GM18519 (cell line): Measurements from ENCODE around the gene RPL7A.
A peak's percentile ranks its signal among the peaks of the same experiment; 100 is the strongest.
"Not testable (repeated sequence)": the region's sequence is repeated elsewhere in the genome, so short reads cannot be mapped to it uniquely, and the experiment has no call there.

ENCODE experiments used
- ATAC-seq: cut with Tn5 transposase; IDR thresholded peaks from one replicate; pipeline ENCODE4 v1.9.1; 2021; ENCODE audit warnings: mild to moderate bottlenecking, moderate library complexity; ENCODE audit not compliant: unreplicated experiment, low FRiP score

Gene RPL7A

DNA sequence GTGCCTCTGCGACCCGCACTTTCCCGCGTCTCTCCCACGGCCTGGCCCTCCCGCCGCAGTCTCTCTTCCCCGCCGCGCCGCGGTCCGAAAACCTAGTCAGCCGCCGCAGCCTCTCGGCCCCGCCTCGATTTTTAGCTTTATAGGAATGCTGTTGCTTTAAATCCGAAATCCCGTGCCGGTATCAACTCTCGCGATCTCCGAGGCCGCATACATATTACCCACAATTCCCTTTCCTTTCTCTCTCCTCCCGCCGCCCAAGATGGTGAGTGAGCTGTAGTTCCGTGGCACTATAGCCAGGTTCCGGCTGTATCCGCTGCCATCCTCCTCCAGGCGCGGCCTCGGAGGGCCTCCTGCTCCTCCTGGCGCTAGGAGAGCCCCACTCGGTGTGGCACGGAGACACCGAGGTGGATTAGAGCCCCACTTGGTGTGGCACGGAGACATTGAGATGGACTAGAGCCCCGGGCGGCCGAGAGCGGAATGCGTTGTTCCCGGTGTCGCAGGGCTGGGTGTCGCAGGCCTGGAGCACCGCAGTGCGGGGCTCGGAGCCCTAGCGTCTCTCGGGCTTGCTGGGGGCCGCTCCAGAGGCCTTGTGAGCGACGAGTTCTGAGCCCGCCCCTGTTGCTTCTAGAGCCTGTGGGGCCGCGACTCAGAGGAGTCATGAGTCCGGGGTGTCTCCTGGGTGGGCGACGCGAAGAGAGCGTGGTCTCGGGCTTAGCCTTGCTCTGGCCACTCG is at the start of gene RPL7A, which contains the start of gene MED22:
RPL7A (plus strand) TSS at position 234 of the 733 bp plus-strand sequence; CDS start at position 260, 26 bp downstream.
MED22 (minus strand) TSS at position 147 of the 733 bp plus-strand sequence. CDS start 1,469 bp downstream, outside the sequence.
- peak; percentile 48 for ATAC-seq

DNA sequence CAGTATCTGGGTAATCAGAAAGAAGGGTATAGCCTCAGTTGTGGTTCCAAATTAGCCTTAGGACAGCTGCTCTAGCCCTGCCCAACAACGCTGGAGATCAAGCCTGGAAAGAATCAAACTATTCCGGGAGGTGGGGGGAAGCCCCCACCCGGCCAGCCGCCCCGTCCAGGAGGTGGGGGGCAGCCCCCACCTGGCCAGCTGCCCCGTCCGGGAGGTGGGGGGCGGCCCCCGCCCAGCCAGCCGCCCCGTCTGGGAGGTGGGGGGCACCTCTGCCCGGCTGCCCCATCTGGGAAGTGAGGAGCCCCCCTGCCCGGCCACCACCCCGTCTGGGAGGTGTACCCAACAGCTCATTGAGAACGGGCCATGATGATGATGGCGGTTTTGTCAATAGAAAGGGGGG is 48.0 kb upstream of the RPL7A start:
- not testable (repeated sequence) for ATAC-seq

DNA sequence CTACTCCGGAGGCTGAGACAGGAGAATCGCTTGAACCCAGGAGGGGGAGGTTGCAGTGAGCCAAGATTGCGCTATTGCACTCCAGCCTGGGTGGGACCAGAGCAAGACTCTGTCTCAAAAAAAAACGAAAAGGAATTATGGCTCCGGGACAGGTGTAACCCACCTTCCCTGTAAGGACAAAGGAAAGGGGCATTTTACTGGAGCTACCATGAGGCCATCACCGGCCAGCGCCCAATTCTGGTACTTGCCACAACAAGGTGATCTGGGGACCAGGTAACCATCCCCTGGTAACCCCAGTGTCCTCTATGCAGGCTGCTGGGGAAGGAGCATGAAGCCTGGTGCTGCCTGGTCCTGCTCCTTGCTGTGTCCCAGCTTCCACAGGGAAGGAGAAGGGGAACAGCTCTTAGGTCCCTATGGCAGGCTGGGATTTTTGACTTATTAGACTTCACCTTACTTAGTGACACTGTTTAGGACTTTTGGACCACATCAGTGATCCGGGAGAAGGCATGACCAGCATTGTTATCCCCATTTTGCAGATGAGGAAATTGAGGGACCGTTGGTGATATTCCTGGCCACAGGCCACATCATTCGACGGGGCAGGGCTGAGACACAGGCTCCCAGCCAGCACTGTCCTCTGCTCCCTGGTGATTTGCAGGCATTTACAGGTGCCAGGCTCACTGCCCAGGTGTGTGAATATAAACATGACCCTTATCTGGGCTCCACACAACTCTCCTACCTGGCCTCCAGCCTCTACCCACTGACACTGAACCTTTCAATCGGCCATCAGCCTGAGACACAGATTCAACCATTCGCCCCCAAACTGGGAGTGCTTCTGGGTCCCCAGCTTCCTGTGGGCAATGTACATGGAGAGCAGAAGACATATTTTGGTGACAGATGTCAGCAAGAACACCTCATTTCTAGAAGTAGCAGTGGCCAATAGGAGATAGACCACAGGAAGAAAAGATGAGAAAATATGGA is 46.5 kb upstream of the RPL7A start:
- no peak for ATAC-seq

DNA sequence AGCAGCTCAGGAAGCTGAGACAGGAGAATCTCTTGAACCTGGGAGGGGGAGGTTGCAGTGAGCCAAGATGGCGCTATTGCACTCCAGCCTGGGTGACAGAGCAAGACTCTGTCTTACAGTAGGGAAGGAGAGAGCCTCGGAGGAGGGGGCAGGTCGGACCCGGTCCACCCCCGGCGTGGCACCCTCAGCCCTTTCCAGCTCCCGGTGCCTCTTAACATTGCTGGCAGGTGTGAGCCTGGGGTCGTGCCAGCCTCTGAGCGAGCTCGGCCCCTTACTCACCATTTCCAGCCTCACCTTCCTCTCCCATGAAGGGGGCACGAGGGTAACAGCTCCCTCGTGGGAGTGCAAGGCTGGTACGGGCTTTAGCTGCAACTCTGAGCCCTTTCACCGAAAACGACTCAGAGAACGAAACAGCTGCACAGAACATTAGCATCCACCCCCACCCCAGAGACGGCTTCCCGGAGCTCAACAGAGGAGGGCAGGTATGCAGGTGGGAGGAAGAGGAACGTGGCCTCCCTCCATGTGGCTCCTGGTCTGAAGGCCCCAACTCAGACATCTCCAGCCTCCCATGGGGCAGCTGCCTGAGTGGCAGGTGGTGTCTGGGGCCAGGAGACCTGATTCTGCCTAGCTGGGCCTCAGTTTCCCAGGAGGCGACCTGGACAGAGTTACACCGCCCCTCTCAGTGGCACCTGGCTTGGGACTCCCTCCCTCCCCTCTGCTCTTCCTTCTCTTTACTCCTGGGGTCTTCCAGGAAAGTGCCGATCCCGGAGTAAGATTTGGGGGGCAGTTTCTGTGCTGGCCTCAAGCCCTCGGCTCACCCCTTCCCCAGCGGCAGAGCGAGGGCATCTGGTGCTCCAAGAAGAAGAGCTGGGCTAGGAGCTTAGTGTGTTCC is 44.5 kb upstream of the RPL7A start:
- no peak for ATAC-seq

DNA sequence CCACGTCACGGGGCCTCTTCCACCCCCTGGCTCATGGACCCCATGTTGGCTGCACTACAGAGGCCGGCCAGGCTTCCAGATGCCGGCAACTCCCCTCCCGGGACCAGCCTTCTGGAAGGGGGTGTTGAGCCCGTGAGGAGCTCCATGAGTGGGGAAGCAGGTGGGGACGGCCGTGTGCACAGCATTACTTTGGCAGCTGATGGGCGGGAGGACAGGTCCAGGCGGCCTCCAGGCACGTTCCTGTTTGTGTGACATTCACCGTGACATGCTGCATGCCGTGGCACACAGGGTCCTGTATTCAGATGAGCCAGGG is 43.9 kb upstream of the RPL7A start:
- ATAC-seq, result no peak

DNA sequence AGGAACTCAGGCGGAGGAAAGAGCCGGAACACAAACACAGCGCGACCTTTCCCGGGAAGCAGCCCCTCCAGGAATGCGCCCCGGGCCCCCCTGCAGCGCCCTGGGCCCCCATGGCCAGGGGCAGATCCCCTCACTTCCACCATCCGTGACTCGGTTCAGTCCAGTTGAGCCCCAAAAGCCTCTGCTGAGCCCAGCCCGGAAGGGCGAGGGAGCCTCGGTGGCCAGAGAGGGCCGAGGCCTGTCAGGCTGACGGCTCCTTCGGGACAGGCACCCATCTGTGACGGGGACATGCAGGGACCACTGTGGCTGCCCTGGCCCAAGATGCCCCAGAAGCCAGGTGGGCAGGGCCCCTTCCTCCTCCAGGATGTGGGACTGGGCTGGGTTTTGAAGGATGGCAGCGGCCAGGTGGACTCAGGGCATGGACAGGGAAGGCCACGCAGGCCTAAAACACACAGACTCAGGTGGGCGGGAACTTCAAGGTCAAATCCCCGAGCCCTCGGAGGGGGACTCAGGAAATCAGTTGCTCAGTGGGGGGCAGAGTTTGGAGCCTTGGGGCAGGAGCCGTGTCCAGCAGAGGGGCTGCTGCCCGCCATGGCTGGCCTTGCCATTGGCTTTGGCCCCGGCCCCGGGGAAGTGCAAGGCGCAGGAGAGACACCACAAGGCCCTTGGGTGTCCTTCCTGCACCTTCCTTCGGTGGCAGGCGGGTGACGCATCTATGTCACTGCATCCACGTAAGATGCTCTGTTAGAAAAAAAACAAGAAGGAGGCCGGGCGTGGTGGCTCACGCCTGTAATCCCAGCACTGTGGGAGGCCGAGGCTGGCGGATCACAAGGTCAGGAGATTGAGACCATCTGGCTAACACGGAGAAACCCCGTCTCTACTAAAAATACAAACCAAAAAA is 43.3 kb upstream of the RPL7A start:
- ATAC-seq, result no peak

DNA sequence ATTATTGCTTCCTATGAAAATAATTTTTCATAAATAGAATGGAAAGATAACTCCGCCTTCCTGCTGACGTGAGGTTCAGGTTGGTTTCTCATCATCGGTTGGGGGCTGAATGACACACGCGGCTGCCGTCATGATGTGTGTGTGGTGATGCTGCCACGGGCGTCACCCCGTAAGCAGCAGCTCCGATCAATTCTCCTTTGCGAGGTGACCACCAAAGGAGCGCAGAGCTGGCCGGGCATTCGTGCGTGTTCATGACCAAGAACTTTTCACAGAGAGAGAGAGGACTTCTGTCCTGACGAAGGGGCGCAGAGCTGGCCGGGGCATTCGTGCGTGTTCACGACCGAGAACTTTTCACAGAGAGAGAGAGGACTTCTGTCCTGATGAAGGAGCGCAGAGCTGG is 42.3 kb upstream of the RPL7A start:
- no peak for ATAC-seq

DNA sequence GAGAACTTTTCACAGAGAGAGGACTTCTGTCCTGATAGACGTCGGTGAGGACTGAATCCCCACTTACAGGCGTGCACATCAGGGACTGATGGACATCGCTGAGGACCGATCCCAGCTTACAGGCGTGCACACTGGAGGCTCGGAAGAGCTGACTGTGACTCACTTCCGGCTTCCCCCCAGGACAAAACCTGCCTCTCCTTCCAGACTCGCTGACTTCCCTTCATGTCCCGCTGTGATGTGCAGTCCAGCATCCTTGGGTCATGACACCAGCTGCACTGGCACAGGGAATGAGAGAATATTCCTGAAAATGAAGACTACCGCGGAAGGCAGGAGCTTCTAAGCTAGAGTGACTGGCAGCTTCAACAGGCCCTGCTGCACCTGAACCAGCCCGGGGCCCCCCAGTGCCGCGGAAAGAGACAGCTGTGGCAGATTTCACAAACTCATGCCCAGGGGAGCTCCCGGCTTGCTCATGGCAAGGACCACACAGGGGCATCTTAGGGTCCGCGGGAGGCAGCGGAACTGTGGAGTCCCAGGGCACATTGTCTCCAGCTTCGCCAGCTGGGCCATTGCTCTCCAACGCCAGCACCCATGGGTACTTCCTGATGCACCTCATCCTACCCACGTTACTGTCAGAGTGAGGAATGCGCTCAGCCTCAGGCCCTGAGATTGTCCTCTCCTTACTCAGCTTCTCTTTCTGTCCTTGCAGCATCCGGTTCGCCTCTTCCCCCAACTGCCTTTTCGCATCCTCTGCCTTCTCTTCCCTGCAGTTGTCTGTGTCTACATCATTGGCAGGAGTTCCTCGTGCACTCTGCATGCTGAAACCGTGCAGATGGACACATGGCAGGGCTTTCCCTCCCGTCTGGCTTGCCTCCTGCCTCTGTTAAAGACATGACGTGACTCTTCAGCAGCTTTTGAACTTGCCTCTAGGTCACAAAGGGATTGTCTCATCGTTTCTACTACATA is 41.5 kb upstream of the RPL7A start:
- no peak for ATAC-seq

DNA sequence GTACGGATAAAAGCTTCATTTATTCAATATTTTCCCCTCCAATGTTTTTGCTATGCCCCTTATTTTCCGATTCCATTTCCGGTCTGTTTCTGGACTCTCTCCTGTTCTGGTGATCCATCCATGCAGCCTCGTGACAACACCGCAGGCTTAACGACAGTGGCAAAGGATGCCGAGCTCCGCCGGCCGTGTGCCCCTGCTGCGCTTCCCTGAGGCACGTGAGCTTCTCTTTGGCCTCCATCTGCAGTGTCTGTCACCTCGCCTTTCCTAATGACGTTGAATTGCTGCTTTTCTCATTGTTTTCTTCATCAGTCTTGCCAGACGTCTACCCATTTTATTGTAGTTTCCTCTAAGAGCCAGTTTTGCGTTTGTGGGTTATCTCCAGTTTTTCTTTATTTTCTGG is 40.7 kb upstream of the RPL7A start:
- ATAC-seq, result no peak

DNA sequence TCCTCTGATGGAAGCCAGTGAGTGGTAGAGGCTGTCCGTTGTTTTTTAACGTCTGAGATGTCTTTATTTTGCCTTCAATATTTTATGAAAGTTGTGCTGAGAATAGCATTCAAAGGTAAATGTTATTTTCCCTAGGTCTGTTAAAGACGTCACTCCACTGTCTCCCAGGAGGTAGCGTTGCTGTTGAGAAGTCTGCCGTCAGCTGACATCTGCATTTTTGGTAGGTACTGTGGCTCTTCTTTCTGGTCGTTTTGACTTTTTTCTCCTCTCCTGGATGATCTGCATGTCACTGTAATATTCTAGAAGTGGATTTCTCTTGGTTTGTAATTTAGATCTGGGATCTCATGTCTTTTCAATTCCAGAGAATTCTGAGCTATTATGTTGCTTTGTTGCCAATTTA is 38.4 kb upstream of the RPL7A start:
- no peak for ATAC-seq

DNA sequence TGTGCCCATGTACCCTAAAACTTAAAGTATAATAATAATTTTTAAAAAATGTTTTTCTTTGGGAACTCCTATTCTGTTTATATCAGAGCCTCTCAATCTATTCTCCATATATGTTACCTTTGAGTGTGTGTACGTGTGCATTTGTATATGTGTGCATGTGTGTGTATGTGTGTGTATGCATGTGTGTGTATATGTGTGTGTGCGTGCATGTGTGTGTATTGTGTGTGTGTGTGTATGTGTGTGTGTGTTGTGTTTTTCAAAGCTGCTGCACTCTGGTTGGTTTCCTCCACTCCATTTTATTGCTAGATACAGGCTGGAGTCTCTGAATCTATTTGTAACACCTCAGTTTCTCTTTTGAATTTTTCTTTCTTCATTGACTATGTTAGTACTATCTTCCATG is 32.0 kb upstream of the RPL7A start:
- ATAC-seq, result no peak

DNA sequence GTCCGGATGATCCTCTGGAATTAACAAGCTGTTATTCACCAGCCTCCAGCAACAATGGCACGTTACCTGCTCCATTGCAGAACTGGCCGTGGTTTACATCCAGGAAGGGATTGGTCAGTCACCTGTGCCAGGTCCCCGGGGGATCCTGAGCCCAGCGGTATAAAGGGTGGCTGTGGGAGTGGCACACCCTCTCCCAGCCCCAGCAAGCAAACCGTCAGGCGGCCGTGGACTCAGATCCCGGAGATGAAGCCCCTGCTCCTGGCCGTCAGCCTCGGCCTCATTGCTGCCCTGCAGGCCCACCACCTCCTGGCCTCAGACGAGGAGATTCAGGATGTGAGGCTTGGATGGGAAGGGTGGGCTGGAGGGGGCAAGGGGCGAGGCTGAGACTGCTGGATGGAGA is 30.5 kb upstream of the RPL7A start:
- not testable (repeated sequence) for ATAC-seq

DNA sequence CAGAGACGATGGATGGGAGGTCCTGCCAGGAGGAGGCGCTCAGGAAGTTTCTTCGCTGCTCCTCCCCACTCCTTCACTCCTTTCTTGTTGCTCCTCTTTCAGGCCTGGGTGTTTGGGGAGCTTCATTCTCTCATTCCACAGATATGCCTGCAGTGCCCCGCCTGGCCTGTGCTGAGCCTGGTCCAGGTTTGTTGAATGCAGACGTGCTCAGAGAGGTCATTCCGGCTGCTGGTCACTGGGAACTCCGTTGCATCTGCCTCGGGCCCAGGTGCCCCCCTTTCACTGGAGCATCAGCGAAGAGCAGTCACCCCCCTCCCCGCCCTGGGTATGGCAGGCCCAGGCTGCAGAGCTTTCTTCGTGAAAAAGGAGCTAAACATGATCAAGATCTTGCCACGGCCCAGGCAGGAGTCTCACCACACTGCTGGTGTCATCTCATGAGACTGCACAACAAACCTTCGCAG is 27.6 kb upstream of the RPL7A start:
- ATAC-seq, result no peak

DNA sequence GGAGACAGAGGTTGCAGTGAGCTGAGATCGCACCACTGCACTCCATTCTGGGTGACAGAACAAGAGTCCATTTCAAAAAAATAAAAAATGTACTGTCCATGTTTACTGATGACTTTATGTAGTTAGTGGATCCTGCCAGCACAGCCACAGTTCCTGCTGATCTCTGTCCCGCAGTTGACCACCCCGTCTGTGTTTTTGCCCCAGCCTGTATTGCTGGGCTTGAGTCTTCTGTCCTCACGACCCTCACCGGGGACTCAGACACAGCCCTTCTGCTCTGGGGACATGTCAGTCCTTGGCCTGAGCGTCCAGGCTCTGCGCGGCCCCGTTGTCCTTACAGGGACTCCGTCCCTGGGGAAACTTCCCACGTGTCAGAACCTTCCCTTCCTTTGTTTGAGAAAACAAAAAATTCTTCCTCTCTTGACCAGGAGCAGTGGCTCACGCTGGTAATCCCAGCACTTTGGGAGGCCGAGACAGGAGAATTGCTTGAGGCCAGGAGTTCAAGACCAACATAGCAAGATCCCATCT is 26.5 kb upstream of the RPL7A start:
- ATAC-seq, result no peak

DNA sequence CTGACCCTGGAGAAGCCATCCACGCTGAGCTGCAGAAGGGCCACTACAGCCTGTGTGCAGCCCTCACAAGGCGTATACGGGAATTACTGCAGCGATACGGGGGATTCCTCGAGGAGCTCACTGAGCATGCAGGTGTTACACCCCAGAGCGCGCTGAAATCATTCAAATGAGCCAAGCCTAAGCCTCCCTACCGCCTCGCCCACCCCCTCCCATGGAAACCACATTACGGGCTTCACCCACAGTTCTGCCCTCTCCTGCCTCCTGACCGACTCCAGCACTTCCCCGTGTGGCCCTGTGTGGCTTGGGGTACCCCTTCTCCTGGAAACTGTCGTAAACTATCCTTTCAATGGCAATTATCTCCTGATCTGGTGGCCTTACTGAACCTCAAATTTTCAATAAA is 25.3 kb upstream of the RPL7A start:
- no peak for ATAC-seq

DNA sequence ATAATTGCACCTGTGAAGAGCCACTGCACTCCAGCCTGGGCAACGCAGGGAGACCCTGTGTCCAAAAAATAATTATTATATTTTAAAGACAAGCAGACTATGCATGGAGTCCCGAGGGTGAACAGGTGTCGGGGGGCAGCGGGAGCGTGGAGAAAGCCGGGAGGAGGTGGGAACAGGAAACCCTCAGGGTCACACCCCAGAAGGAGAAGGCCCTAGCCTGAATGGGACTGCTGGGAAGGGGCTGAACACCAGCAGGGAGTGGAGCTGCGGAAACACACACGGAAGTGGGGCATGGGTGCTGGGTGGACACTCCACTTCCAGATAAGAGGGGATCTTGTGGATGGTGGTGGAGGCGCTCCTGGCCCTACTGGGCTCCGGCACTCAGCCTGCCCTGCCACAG is 24.8 kb upstream of the RPL7A start:
- ATAC-seq, result no peak

DNA sequence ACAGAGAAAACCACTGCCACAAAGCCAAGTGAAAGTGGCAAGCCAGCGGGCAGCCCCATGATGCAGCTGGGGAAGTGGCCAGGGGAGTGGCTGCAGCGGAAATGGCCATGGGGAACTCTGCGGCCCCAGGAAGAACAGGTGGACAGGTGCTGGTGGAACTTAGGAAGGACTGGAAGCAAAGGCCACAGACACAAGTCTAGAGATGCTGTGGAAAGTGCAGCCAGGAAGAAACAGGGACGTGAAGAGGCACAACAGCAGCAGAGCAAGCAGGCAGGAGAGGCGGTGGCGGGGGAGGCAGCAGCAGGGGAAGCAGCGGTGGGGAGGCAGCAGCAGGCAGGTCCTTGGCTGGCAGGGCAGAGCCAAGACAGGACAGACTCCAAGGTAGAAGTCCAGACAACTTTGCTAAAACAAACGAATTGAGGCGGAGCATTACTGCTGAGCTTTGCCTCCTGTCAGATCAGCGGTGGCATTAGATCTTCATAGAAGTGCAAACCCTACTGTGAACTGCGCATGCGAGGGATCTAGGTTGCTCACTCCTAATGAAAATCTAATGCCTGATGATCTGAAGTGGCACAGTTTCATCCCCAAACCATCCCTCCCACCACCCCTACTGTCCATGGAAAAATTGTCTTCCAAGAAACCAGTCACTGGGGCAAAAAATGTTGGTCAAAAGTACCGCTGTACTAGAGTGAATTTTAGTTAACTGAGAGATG is 23.9 kb upstream of the RPL7A start:
- no peak for ATAC-seq

DNA sequence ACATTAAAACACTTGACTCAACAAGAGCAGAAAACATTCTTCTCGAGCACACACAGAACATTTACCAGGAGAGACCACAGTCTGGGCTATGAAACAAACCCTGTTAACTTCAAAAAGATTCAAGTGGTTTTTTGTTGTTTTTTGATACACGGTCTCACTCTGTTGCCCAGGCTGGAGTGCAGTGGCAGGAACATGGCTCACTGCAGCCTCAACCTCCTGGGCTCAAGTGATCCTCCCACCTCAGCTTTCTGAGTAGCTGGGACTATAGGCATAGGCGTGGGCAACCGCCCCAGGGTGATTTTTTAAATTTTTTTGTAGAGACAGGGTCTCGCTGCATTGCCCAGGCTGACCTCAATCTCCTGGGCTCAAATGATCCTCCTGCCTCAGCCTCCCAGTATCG is 21.0 kb upstream of the RPL7A start:
- ATAC-seq, result not testable (repeated sequence)
